ENCODE results near the gene CCDC57.

CCDC57 gene

DNA sequence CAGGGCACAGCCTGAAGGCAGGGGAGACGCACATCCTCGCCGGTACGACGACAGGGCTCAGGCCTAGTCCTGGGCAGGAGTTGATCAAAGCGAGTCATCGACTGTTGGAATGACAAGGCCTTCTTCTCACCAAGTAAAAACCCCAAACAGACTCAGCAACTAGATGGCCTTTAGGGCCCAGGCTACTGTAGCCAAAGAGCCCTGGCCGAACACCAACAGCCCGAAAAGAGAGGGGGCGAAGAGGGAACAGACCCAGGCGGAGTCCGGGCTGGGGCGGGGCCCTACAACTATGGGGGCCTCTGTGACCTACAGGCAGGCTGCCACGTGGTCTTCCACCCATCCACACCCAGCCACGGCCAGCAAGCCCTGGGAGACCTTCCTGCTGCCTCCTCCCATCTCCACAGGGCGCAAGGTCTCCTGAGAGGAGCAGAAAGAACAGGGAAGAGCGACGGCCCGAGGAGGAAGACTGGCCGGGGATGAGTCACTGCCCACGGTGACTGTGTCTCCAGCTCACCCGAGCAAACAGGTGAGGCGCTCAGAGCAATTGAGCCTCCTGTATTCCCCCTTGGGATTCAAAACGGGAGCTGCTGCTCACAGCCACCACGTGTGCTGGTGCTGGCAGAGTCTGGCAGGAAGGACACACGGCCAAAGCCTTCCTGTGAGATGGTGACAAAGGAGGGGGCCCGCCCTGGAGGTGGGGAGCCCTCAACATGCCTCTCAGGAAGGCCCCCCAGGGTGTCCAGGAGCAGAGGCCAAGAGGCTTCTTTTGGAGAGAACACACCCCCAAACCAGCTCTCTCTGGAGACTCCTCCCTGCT is 33.9 kb upstream of the CCDC57 start:
- DNase-seq = peak; percentile 82

DNA sequence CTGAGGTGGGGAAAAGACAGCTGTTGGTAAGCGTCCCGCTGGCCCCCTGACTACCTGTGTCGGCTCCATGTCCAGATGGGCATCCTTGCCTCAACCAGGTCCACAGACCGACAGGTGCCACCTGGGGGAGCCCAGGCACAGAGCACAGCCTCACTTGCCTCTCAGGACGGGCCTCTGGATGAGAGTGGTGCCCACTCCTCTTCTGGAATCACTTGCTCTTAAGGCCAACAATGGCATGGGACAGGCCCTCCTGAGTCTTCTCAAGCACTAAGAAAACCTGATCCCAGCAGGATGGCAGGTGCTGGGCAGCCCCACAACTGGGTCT is 33.4 kb upstream of the CCDC57 start:
- DNase-seq = no peak

DNA sequence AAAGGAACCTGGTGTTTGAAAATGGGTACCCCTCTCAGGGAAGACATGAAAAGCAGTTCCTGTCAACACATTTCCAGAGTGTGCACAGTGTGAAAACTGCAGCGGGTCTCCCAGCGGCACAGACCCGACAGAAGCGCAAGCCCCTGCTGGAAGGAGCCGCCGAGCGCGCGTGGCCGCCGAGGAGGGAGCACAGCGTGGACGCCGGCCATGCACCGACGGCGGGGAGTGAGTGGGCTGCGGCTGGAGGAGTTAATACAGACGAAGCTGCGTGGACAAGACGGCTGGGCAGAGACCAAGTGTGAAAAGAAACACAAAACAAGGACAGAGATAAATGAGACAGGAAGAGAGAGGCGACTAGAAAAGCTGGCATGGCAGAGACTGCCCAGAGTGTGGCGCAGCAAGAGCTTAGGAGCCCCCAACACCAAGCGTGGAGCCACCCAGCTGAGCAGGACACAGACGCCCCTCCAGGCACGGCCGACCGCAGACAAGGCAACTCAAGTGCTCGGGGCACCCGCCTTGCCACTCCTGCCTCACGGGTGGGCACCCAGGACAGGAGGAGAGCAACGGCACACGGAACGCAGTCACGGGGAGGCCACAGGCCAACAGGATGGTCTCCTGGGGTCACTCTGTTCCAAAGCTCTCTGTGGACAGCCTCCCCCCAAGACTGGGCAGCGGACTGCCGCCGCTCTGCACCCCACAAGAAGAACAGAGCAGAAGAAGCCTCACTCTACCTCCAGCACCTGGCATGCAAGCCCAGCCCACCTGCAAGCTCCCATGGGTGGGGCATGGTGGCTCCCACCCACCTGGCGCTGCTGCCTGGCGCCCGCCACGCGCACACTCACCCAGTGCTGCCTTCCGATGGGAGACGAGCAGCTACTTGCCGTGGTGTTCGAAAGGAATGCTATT is 32.7 kb upstream of the CCDC57 start:
- DNase-seq = no peak

DNA sequence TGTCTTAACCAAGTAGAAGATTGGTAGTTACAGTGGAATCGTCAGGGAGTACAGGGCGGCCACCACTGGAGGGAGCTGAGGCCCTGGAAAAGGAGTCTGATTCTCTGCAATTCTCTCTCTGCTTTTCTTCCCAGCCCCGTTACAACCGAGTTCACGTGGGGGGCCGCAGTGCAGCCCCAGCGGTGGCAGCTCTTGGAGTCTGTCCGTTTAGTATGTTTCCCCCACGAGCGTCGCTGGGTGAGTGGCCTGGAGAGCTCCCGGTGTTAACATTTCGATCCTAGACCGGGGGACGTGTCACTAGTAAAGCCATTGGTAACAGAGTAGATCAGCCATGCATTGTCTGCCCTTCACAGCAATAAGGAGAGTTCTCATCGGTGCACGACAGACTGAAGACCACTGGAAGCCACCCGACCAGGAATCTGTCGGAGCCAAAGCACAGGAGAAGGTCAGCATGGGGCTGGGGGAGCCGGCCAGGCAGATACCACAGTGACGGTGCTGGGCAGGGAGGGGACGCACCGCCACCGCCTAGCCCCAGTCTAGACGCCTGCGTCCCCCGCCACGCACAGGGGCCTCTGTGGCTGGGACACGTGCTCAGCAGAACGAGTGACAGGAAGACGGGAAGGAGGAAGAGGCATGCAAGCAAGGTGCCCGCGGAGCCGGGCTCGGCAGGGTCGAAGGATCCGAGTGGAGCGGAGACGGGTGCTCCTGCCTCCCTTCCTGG is 31.9 kb upstream of the CCDC57 start:
- peak; percentile 67 for DNase-seq

DNA sequence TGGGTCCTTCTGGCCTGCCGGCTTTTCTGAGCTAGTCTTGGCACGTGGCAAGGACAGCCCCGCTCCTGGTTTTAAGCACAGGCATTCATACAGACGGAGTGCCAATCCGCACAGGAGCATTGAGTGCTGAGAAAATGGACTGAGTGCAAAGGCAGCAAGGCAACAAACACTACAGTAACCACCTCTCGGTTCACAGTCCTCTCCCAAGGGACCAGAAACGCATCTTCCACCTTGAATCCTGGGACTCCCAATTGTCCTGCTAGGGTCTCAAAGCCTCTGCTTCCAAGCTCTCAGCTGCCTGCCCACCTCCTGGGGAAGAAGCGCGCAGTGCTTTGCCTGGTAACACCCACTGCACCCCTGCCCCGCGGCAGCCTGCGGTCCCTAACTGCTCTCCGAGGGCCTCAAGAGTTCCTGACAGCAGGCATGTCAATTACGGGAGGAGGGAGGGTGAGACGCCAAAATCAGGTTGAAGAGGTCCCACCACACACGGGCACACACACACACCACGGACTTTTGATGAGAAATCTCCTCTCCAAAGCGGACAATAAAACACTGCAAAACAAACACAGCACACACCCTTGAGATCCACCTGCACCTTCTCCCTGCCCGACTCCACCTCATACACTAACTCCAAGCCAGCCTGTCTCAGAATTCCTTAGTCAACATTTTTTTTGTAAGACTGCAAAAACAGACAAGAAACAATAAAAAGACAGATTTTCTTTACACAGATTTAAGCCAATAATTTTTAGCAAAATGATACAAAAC is 31.2 kb upstream of the CCDC57 start:
- DNase-seq = no peak

DNA sequence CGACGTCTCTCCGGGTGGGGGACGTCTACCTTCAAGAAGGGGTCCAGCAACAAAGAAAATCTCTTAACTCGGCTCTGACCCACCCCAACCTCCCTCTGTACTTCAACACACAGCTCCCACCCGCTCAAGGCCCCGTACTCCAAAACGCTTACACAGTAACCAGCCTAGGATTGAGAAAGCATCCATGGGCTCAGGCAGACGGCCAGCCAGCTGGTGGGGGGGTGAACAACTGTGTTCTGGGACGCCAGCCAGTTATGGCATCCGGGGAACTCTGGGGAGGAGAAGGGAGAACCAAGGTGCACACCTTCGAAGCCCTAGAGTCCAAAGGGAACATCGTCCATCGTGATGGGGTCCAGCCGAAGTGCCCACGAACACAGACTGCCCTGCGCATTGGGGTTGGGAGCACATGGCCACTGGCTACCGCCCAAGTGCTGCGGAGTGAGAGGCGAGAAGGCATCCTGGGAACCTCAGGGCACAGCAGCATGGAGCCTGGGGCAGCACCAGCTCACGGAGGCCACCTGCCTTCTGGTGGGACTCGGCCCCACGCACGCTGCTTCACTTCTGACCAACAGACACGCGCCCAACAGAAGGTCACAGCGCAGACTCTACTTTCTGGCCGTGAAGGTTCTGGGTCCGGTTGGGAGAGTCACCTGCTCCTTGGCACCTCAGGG is 30.5 kb upstream of the CCDC57 start:
- no peak for DNase-seq

DNA sequence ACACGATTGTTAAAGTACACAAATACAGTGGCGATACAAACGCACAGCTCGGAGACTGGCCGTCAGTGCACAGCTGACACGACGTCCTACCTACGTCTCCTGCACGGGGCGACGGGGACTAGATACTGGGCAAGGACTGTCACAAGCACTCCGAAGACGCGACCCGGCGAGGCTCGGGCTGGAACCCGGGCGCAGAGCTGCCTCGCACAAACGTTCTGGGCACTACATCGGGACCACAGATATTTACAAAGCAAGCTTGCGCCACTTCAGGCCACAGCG is 30.0 kb upstream of the CCDC57 start:
- no peak for DNase-seq

DNA sequence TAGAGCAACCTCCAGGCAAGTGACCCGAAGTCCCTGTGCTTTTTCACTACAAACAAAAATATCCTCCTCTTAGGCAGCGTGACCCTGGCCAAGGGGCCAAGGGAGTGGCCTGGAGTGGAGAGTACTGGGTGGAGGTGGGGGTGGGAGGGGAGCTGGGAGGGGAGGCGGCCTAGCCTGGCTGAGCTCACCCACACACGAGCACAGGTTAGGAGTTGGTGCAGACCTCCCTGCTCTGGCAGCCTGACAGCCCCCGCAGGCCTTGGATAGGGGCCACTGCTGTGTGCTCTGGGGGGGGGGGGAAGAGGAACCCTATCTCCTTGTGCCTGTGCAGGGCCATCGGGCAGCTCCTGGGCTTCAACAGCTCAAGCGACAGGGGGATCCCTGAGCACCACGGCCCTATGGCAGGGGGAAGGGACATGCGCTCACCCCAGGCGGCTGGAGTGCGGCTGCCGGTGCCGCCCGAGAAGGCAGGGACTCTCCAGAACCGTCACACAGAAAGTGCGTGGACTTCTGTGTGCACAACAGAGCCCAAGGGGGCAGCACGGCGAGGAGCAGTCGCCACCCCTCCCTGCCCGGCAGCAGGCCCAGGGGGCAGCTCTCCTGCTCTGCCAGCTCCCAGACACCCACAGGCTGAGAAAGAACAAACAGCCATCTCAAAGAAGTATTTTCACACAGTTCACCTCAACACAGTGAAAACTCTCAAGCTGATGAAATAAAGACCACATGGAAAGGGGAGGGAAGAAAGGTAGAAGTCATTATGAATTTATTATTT is 29.5 kb upstream of the CCDC57 start:
- peak; percentile 79 for DNase-seq

DNA sequence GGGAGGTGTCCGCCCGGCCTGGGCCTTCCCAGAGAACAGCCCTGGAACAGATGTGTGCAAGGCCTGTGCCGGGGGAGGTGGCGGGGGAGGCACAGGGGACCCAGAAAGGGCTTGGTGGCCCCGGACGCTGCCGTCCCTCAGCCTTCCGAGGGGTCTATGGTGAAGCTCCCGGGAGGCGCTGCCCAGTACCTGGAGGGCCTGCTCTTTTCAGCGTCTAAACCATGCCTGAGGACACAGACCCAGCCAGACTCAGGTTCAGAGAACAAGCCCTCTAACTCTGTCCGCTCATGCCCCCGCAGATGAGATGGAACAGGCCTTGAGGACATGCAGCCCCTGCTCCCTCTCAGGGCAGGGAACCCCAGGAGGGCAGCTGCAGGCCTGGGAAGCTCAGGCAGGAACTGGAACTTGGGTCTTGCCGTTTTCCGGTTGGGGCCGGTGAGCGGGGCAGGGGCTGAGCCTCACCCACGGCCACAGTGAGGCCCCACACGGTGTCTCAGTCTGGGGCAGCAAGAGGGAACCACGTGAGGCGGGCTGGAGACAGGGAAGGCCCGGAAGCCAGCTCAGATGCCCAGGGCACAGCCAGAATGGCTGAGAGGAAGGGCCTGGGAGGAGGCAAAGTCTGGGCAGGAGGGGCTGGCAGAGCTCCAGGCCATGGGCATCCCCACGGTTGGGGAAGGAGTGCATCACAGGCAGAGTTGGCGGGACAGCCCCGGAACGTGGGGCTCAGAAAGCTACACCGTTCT is 28.7 kb upstream of the CCDC57 start:
- DNase-seq = peak; percentile 67

DNA sequence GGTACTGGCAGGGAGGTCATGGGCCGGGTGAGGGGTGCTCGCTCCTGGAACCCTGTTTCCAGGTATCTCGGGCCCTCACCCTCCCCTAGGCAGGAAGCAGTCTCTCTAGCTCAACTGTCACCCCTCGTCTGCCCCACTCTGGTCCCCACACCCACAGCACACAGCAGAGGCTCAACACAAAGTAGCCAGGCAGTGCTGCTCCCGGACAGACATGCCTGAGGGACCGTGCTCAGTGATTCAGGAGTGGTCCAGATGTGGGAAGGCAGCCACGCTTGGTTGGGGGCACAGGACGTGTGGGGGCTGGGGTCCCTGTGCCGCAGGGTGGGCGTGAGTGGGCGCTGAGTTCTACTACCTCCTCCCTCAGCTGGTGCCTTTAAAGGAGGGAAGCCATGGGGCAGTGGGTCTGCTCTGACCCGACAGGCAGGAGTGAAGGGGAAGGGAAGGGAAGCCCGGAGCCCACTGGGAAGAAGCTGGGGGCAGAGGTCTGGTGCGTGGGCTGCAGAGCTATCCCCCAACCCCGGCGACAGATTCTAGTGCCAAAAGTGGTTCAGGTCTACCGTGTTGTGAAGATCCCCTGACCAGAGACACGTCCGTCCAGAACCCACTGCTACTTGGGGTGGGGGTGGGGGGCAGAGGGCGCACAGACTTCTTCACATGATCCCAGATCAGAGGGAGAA is 28.0 kb upstream of the CCDC57 start:
- DNase-seq = peak; percentile 64

DNA sequence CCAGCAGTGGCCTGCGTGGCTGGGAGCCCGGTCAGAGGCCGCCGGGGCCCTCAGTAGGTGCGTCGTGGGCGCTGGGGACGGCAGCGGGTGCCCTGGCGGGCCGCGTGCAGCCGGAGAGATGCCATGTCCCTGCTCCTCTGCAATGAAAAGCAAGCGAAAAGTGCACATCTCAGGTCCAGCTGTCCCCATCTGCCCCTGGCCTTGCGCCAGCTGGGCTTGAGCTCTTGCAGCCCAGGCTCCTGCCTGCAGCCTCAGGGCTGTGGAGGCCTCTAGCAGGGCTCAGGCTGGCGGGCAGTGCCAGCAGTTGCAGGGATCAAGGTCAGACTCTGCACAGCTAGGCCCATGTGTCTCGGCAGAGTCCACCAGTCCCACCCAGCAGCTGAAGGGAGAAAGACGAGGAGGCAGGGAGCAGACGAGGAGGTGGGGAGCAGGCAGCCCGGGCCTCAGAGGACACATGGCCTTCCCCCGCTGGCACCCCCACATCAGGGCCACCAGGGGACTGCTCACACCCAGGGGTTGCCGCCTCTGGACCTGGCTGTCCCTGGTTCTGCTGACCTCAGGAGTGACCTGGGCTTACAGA is 27.4 kb upstream of the CCDC57 start:
- no peak for DNase-seq

DNA sequence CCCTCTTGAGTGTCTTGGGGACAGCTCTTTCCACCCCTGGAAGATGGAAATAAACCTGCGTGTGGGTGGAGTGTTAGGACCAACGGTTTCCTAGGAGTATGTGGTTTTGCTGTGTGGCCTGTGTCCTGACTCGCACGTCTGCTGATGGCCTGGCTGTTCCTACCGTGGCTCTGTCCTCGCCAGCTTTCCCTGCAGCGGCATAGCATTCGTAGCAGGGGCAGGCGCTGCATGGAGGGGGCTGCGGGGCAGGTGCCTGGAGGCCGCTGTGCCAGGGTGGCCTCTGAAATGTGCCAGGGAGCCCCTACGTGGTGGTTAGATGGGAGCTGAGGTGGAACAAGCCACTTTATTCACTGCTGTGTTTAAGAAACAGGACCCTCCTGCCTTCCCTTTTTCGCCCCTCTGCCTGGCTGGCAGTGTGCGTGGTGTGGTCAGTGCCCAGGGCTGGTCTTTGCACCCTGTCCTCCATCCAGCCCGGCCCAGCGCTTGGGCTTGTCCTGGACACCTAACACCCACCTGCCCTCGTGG is 26.8 kb upstream of the CCDC57 start:
- DNase-seq = no peak

DNA sequence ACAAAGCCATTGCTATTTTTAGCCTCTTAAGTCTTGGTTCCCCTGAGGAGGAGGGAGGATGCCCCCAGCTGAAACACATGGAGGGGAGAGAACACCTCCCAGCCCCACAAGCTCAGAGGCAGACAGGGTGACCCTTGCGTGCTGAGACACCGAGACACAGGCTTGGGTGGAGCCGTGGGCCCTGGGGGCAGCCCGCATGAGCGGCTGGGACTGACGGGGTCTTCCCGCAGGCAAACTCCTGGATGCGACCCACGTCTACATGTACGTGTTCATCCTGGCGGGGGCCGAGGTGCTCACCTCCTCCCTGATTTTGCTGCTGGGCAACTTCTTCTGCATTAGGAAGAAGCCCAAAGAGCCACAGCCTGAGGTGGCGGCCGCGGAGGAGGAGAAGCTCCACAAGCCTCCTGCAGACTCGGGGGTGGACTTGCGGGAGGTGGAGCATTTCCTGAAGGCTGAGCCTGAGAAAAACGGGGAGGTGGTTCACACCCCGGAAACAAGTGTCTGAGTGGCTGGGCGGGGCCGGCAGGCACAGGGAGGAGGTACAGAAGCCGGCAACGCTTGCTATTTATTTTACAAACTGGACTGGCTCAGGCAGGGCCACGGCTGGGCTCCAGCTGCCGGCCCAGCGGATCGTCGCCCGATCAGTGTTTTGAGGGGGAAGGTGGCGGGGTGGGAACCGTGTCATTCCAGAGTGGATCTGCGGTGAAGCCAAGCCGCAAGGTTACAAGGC is 26.0 kb upstream of the CCDC57 start:
- no peak for DNase-seq

DNA sequence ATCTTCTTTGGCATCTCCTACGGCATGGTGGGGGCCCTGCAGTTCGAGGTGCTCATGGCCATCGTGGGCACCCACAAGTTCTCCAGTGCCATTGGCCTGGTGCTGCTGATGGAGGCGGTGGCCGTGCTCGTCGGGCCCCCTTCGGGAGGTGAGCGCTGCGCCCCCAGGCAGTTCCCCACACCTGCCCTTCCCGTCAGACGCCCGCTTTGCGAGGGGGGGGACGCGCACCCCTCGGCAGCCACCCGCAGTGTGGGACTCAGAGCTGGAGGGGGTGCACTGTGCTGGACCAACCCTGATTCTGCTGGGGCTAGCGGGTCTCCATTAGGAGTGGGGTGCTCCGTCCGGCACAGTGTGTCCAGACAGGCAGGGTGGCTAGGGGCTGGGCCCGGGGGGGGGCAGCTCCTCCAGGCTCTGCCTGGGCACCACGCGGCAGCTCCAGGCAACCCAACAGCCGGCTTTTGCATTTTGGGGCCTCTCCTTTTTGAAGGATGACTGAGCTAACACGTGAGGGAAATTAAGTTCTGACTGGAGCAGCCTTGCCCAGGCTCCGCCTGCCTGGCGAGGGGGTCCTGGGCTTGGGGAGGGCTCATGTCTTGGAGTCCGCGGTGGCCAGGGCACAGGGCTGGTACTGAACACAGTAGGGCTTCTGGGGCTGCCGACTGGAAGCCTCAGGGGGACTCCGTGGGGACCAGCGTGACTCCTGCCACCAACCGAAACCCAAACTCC is 25.3 kb upstream of the CCDC57 start:
- no peak for DNase-seq

DNA sequence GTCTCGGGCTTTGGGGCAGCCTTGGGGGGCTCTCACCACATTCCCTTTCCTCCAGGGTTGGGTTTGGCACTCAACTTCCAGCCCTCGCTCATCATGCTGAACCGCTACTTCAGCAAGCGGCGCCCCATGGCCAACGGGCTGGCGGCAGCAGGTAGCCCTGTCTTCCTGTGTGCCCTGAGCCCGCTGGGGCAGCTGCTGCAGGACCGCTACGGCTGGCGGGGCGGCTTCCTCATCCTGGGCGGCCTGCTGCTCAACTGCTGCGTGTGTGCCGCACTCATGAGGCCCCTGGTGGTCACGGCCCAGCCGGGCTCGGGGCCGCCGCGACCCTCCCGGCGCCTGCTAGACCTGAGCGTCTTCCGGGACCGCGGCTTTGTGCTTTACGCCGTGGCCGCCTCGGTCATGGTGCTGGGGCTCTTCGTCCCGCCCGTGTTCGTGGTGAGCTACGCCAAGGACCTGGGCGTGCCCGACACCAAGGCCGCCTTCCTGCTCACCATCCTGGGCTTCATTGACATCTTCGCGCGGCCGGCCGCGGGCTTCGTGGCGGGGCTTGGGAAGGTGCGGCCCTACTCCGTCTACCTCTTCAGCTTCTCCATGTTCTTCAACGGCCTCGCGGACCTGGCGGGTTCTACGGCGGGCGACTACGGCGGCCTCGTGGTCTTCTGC is 24.6 kb upstream of the CCDC57 start:
- DNase-seq = no peak

DNA sequence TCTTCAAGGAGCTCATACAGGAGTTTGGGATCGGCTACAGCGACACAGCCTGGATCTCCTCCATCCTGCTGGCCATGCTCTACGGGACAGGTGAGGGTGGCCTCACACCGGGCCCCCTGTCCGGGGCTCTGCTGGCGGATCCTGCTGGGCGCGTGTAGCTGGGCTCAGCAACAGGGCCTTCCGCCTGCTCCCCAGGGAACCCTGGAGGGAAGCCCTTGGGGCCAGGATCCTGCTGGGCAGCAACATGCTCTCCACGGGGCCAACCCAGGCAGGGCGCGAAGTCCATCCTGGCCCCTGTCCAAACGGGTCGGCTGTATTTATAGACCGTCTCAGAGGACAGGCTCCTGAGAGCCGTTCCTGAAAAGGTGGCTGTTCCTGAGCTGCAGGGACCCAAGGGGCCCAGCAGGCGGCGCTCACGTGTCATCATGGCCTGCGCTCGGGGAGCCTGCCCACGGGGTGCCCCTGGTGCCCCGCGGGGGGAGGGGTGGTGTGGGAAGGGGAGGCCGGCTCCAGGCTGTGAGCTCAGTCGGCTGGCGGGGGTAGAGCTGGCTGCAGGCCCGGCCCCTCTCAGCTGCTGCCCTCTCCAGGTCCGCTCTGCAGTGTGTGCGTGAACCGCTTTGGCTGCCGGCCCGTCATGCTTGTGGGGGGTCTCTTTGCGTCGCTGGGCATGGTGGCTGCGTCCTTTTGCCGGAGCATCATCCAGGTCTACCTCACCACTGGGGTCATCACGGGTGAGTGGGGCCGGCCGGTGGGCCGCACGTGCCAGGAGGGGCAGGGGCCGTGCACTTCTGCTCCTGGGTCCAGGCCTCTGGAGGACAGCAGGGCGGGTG is 23.7 kb upstream of the CCDC57 start:
- peak; percentile 87 for DNase-seq

DNA sequence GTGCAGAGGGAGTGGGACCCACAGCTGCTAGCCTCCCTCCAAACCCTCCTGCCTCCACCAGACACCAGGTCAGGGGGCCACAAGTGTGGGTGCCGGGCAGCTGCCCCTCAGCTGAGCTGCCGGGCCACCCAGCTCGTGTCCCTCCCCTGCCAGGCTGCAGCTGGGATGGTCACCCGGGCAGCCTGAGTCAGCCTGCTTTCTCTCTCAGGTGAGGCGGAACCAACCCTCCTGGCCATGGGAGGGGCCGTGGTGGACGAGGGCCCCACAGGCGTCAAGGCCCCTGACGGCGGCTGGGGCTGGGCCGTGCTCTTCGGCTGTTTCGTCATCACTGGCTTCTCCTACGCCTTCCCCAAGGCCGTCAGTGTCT is 23.1 kb upstream of the CCDC57 start:
- DNase-seq = no peak

Data from islet precursor cell (in vitro differentiated cells).